ENCODE data around the gene MRPL50.

The MRPL50 gene

DNA sequence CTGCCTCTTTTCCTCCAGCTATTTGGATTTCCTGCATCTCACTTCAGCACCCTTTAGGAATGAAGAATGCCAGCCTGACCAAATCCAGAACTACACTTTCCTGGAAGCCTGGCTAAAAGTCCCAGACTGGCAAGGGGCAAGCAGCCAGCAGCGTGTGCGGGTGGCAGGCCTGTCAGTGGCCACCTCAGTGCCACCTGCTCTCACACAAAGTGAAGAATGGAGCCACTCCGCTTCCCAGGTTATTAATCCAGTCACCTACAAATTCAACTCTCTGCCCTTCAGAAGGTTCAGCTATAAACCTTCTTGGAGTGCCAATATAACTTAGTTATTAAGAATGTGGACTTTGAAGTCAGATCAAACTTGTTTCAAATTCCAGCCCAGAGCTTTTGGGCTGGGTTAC, 43.9 kb upstream of the MRPL50 start:
- TF ChIP-seq, protein P1, sequence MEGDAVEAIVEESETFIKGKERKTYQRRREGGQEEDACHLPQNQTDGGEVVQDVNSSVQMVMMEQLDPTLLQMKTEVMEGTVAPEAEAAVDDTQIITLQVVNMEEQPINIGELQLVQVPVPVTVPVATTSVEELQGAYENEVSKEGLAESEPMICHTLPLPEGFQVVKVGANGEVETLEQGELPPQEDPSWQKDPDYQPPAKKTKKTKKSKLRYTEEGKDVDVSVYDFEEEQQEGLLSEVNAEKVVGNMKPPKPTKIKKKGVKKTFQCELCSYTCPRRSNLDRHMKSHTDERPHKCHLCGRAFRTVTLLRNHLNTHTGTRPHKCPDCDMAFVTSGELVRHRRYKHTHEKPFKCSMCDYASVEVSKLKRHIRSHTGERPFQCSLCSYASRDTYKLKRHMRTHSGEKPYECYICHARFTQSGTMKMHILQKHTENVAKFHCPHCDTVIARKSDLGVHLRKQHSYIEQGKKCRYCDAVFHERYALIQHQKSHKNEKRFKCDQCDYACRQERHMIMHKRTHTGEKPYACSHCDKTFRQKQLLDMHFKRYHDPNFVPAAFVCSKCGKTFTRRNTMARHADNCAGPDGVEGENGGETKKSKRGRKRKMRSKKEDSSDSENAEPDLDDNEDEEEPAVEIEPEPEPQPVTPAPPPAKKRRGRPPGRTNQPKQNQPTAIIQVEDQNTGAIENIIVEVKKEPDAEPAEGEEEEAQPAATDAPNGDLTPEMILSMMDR (IDR thresholded peaks at IDR 0.05; ENCODE audit: insufficient read depth, low read length, poor library complexity, severe bottlenecking) = no peak
- no peak for DNase-seq (ENCODE audit: extremely low read depth, insufficient read length)
- Histone ChIP-seq H3K4me3 (replicated peaks; ENCODE audit: low read depth, low read length) (no peak overlapping the region), H3K36me3 (ENCODE audit: control insufficient read depth, insufficient read depth, low read length) (no peaks in the 10 kb centered on the region), H3K27me3 (replicated peaks; ENCODE audit: control insufficient read depth, insufficient read depth, low read length) (no peaks in the 10 kb centered on the region)

DNA sequence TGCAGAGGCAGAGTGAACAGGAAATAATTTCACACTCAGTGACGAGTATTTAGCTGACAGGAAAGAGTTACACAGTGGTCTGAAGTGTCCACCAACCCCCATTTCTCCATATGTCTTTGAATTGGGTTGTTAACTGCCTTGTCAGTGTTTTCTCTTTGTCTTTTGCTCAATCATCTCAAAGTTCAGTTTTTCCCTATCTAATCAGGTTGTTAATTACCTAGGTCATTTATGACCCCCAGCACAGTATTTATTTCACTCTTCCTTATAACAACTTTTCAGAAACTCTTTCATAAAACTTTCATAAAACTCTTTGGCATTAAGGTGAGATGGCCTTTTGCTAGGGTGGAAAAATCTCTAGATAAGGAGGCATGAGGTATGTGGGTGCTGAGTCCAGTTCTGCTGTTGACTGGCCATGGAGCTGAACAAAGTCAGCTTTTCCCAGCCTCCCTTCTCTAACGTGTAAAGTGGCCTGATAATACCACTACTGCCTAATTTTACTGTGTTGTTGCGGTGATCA, 42.4 kb upstream of the MRPL50 start:
- no peaks in the 10 kb centered on the region for H3K36me3 ChIP-seq (ENCODE audit: control insufficient read depth, insufficient read depth, low read length)
- TF ChIP-seq, protein P1 (IDR thresholded peaks at IDR 0.05; ENCODE audit: insufficient read depth, low read length, poor library complexity, severe bottlenecking) = no peak
- no peak for DNase-seq (ENCODE audit: extremely low read depth, insufficient read length)
- no peaks in the 10 kb centered on the region for H3K27me3 ChIP-seq (replicated peaks; ENCODE audit: control insufficient read depth, insufficient read depth, low read length)
- H3K4me3 ChIP-seq (replicated peaks; ENCODE audit: low read depth, low read length) = no peak overlapping the region

DNA sequence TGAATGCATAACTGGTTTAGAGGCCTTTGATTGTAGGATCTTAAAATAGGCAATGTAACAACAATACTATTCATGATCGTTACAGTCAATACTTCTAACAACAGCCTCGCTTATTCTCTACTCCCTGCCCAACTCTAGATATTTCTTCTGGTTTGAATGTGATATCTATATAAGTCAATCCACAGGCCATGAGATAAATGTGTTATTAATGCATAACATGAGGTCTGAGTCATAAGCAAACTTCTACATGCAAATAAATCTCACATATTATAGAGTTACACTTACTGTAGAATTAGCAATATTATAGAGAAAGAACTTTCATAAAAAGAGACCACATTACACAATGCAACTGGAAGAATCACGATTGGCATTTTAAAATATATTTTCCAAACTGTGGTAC, 40.1 kb upstream of the MRPL50 start:
- DNase-seq (ENCODE audit: extremely low read depth, insufficient read length) = no peak
- TF ChIP-seq, protein P1 (IDR thresholded peaks at IDR 0.05; ENCODE audit: insufficient read depth, low read length, poor library complexity, severe bottlenecking) = no peak
- no peaks in the 10 kb centered on the region for H3K27me3 ChIP-seq (replicated peaks; ENCODE audit: control insufficient read depth, insufficient read depth, low read length)
- no peaks in the 10 kb centered on the region for H3K36me3 ChIP-seq (ENCODE audit: control insufficient read depth, insufficient read depth, low read length)
- H3K4me3 ChIP-seq (replicated peaks; ENCODE audit: low read depth, low read length) = no peak overlapping the region

DNA sequence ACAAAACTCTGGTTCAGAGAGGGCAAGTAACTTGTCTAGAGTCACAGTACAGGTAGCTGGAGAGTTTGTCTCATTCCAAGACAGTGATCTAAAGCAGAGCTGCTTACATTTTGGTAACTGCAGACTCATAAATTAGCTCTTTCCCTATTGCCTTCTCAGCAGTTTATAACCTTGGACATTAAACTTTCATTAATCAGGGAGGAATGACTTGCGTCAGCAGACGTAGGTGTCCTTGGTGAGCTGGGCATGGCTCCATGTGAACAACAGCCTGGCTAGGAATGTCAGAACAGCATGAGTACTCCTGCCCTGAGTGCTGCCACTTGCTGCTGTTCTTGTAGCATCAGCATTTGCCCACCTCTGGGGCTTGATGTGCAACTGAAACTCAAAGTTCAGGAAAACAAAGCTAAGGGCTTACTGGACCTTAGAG, 39.4 kb upstream of the MRPL50 start:
- Histone ChIP-seq H3K4me3 (replicated peaks; ENCODE audit: low read depth, low read length) (no peak overlapping the region), H3K27me3 (replicated peaks; ENCODE audit: control insufficient read depth, insufficient read depth, low read length) (no peaks in the 10 kb centered on the region), H3K36me3 (ENCODE audit: control insufficient read depth, insufficient read depth, low read length) (no peaks in the 10 kb centered on the region)
- DNase-seq (ENCODE audit: extremely low read depth, insufficient read length) = no peak
- TF ChIP-seq, protein P1 (IDR thresholded peaks at IDR 0.05; ENCODE audit: insufficient read depth, low read length, poor library complexity, severe bottlenecking) = no peak

DNA sequence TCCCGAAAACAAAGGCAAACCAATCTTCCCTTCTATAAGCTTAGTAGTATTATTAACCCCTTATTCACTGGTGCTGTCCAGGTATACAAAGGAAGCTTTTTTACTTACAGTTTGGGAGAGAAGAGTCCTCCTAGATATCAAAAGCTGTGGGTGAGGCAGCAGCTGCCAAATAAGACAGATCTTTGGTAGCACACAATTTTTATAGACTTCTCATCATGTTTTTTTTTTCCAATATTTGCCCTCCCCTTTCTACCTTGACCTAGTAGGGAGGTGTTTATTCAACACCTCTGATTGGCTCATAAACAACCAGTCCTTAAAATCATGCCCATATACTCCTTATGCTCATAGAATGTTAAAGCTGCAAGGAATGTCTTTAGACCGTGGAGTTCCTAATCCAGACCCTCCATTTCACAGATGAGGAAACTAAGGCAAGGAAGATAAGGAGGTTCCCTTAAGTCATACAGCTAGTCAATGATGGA, 37.2 kb upstream of the MRPL50 start, which contains the start of gene ALDOB:
TSS of gene ALDOB (minus strand) at position 174 of the 479 bp plus-strand sequence. CDS start 4,887 bp downstream, outside the sequence.
- no peak within 1 kb of the TSS for H3K4me3 ChIP-seq (replicated peaks; ENCODE audit: low read depth, low read length)
- H3K27me3 ChIP-seq (replicated peaks; ENCODE audit: control insufficient read depth, insufficient read depth, low read length) = no peaks in the 10 kb centered on the region
- TF ChIP-seq, protein P1 (IDR thresholded peaks at IDR 0.05; ENCODE audit: insufficient read depth, low read length, poor library complexity, severe bottlenecking) = no peak
- H3K36me3 ChIP-seq (ENCODE audit: control insufficient read depth, insufficient read depth, low read length) = no peaks in the 10 kb centered on the region
- no peak for DNase-seq (ENCODE audit: extremely low read depth, insufficient read length)

DNA sequence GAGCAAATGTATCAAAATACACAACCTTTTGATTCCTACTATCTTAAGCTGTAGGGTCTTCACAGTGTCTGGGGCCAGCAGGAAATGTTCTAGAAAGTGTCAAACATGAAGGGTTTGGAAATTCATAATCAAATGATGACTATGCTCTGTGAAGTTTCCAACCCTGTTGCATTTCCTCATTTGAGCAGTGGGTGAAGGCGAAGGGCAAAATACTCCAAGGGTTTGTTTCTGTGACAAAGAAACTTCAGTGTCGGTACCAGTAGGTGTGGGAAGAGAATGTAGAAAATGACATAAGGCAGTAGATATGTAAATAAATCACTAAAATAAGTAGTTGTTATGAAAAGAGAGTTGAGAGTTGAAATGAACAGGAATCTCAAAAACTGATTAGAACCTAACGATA, 36.6 kb upstream of the MRPL50 start:
- DNase-seq (ENCODE audit: extremely low read depth, insufficient read length) = no peak
- TF ChIP-seq, protein P1 (IDR thresholded peaks at IDR 0.05; ENCODE audit: insufficient read depth, low read length, poor library complexity, severe bottlenecking) = no peak
- H3K27me3 ChIP-seq (replicated peaks; ENCODE audit: control insufficient read depth, insufficient read depth, low read length) = no peaks in the 10 kb centered on the region

More for the DNA sequence above, 36.6 kb upstream of the MRPL50 start:
- no peak overlapping the region for H3K4me3 ChIP-seq (replicated peaks; ENCODE audit: low read depth, low read length)
- no peaks in the 10 kb centered on the region for H3K36me3 ChIP-seq (ENCODE audit: control insufficient read depth, insufficient read depth, low read length)
